H1 (cell line): Measurements from ENCODE around the gene FAAP100. TPM values are rescaled to one million over a fixed set of nuclear protein-coding genes. Genes with fewer than 3 reads are reported as not detected.
A peak's percentile ranks its signal among the peaks of the same experiment; 100 is the strongest.

Source experiments
- CTCF ChIA-PET: fragments of 300-600 bp; sonication (Branson Sonifier 250); formaldehyde crosslinking; loops from one replicate; lab custom pipeline; 2021; ENCODE audit not compliant: partially characterized antibody; lab: Charles Lee
- POLR2A ChIA-PET: fragments of 300-600 bp; sonication (Branson Sonifier 250); formaldehyde crosslinking; loops from one replicate; lab custom pipeline; 2021; ENCODE audit warnings: inconsistent platforms; ENCODE audit not compliant: partially characterized antibody; lab: Charles Lee
- DNase-seq, 2 experiments: peaks; one replicate each; pipeline versions ENCODE4 v3.0.0 to v3.0.0-alpha.2; 2010 to 2022; ENCODE audit warnings: low spot score in 2 of 2, low read depth in 1 of 2, mixed read lengths in 1 of 2
- FAIRE-seq: peaks from 2 replicates; lab custom pipeline; 2011; peaks lifted over from hg19 to GRCh38; lab: Jason Lieb, UNC
- H2AFZ ChIP-seq: 2 replicates; pipeline ENCODE4 v1.8.1; 2012; ENCODE audit warnings: low read length, inconsistent platforms
- H2AK5ac ChIP-seq: 2 replicates; pipeline ENCODE4 v1.6.1; 2013; ENCODE audit warnings: low read depth, low read length
- H2BK120ac ChIP-seq: replicated peaks from 2 replicates; pipeline ENCODE3; 2013; ENCODE audit warnings: low read depth, low read length, inconsistent platforms
- H2BK12ac ChIP-seq: 2 replicates; pipeline ENCODE4 v1.6.1; 2013; ENCODE audit warnings: low read depth, low read length
- H2BK15ac ChIP-seq: 2 replicates; pipeline ENCODE4 v1.6.1; 2013; ENCODE audit warnings: low read length
- H2BK20ac ChIP-seq: 2 replicates; pipeline ENCODE4 v1.6.1; 2013; ENCODE audit warnings: low read length
- H2BK5ac ChIP-seq: 2 replicates; pipeline ENCODE4 v1.6.1; 2013; ENCODE audit warnings: low read depth, low read length
- H3K14ac ChIP-seq: 2 replicates; pipeline ENCODE4 v1.6.1; 2013; ENCODE audit warnings: inconsistent platforms; ENCODE audit not compliant: insufficient read length
- H3K18ac ChIP-seq: 2 replicates; pipeline ENCODE4 v1.6.1; 2013; ENCODE audit warnings: low read length; ENCODE audit errors: extremely low read depth
- H3K23ac ChIP-seq: 2 replicates; pipeline ENCODE4 v1.6.1; 2013; ENCODE audit warnings: inconsistent platforms; ENCODE audit not compliant: insufficient read length
- H3K23me2 ChIP-seq: 2 replicates; pipeline ENCODE4 v1.6.1; 2013; ENCODE audit warnings: low read depth, low read length
- H3K27ac ChIP-seq: 2 replicates; pipeline ENCODE4 v1.6.1; 2011; ENCODE audit warnings: low read depth, low read length, inconsistent platforms
- H3K27me3 ChIP-seq, 4 experiments: replicated peaks in 1 of 4; 1 replicate in 1 of 4; 2 replicates in 3 of 4; pipeline versions ENCODE4 v1.6.1 to v1.8.1; 2011 to 2013; ENCODE audit warnings: low read length in 3 of 4, mild to moderate bottlenecking in 3 of 4, inconsistent platforms in 2 of 4, mixed read lengths in 2 of 4, moderate library complexity in 1 of 4; ENCODE audit not compliant: control insufficient read depth in 3 of 4, insufficient read depth in 3 of 4; ENCODE audit errors: extremely low read depth in 1 of 4
- H3K36me3 ChIP-seq, 4 experiments: 2 replicates each; pipeline versions ENCODE4 v1.6.1 to v1.8.1; 2011 to 2013; ENCODE audit warnings: mild to moderate bottlenecking in 4 of 4, low read length in 3 of 4, moderate library complexity in 2 of 4, control low read depth in 1 of 4, inconsistent platforms in 1 of 4; ENCODE audit not compliant: insufficient read depth in 4 of 4, control insufficient read depth in 2 of 4
- H3K4ac ChIP-seq: replicated peaks from 2 replicates; pipeline ENCODE3; 2013; ENCODE audit warnings: low read length, low read depth, mixed read lengths, inconsistent platforms; ENCODE audit not compliant: insufficient read length
- H3K4me1 ChIP-seq, 4 experiments: replicated peaks in 1 of 4; 1 replicate in 1 of 4; 2 replicates in 3 of 4; pipeline versions ENCODE4 v1.6.1 to v1.8.1; 2011 to 2013; ENCODE audit warnings: low read length in 3 of 4, inconsistent platforms in 2 of 4, mixed read lengths in 1 of 4; ENCODE audit not compliant: insufficient read depth in 4 of 4, control insufficient read depth in 3 of 4
- H3K4me2 ChIP-seq, 2 experiments: 2 replicates each; pipeline versions ENCODE4 v1.6.1 to v1.8.1; 2011 to 2013; ENCODE audit warnings: low read depth in 2 of 2, low read length in 2 of 2, control low read depth in 1 of 2, inconsistent platforms in 1 of 2, mild to moderate bottlenecking in 1 of 2; ENCODE audit not compliant: insufficient read depth in 1 of 2
- H3K4me3 ChIP-seq, 4 experiments: fragments of 200-600, 300-600 bp in 1 of 4; sonication (generic), shearing (Covaris generic), sonication (Bioruptor Twin) in 1 of 4; 2 replicates each; pipeline versions ENCODE4 v1.5.1 to v1.8.1; 2011 to 2016; ENCODE audit warnings: low read length in 4 of 4, low read depth in 3 of 4, control low read depth in 2 of 4, inconsistent platforms in 2 of 4, mild to moderate bottlenecking in 2 of 4, mixed read lengths in 1 of 4, moderate library complexity in 1 of 4; ENCODE audit not compliant: insufficient read depth in 2 of 4; ENCODE audit errors: extremely low read depth in 1 of 4
- H3K56ac ChIP-seq: replicated peaks from 2 replicates; pipeline ENCODE3; 2013; ENCODE audit warnings: low read depth, mild to moderate bottlenecking, mixed read lengths, low read length, inconsistent platforms; ENCODE audit not compliant: insufficient read length
- H3K79me1 ChIP-seq: 2 replicates; pipeline ENCODE4 v1.6.1; 2013; ENCODE audit warnings: low read depth, low read length, control low read depth
- H3K79me2 ChIP-seq, 2 experiments: 2 replicates each; pipeline versions ENCODE4 v1.6.1 to v1.8.1; 2012 to 2013; ENCODE audit warnings: low read length in 2 of 2, mild to moderate bottlenecking in 2 of 2, inconsistent platforms in 1 of 2; ENCODE audit not compliant: insufficient read depth in 2 of 2, control insufficient read depth in 1 of 2
- H3K9ac ChIP-seq, 4 experiments: replicated peaks in 1 of 4; 1 replicate in 1 of 4; 2 replicates in 3 of 4; pipeline versions ENCODE4 v1.6.1 to v1.8.1; 2011 to 2013; ENCODE audit warnings: low read depth in 3 of 4, low read length in 3 of 4, control low read depth in 2 of 4, mild to moderate bottlenecking in 2 of 4, moderate library complexity in 2 of 4, inconsistent platforms in 1 of 4; ENCODE audit errors: extremely low read depth in 1 of 4
- H3K9me3 ChIP-seq, 2 experiments: 2 replicates each; pipeline versions ENCODE4 v1.6.1 to v1.8.1; 2012 to 2013; ENCODE audit warnings: mild to moderate bottlenecking in 2 of 2, moderate library complexity in 2 of 2, control low read depth in 1 of 2, inconsistent platforms in 1 of 2, low read depth in 1 of 2, low read length in 1 of 2, mixed read lengths in 1 of 2; ENCODE audit not compliant: insufficient read depth in 2 of 2
- H4K20me1 ChIP-seq, 2 experiments: replicated peaks in 1 of 2; 2 replicates each; pipeline versions ENCODE3 to v1.8.1; 2011 to 2013; ENCODE audit warnings: inconsistent platforms in 2 of 2, low read length in 2 of 2, mild to moderate bottlenecking in 1 of 2; ENCODE audit not compliant: insufficient read depth in 2 of 2, control insufficient read depth in 1 of 2
- H4K5ac ChIP-seq: 2 replicates; pipeline ENCODE4 v1.6.1; 2013; ENCODE audit warnings: low read length, low read depth, mixed read lengths, inconsistent platforms; ENCODE audit not compliant: insufficient read length
- H4K8ac ChIP-seq: 2 replicates; pipeline ENCODE4 v1.8.0; 2013; ENCODE audit warnings: mild to moderate bottlenecking, moderate library complexity, low read length, inconsistent platforms; ENCODE audit not compliant: insufficient read depth; ENCODE audit errors: extremely low read depth
- H4K91ac ChIP-seq: replicated peaks from 2 replicates; pipeline ENCODE3; 2013; ENCODE audit warnings: low read length, mixed read lengths, inconsistent platforms; ENCODE audit not compliant: insufficient read length
- CBX5 ChIP-seq: fragments of 300-800, 300-1000 bp; sonication (generic); IDR thresholded peaks from 2 replicates; pipeline ENCODE4 v1.7.1; 2016; ENCODE audit warnings: antibody characterized with exemption, low read length, low read depth
- CEBPB ChIP-seq: IDR thresholded peaks from 2 replicates; pipeline ENCODE4 v1.6.1; 2012; ENCODE audit warnings: low read depth, low read length
- RXRA ChIP-seq: IDR thresholded peaks from 2 replicates; pipeline ENCODE4 v1.6.1; 2011; ENCODE audit warnings: low read depth, mild to moderate bottlenecking, low read length, moderate library complexity; ENCODE audit not compliant: insufficient read depth
- SP1 ChIP-seq: IDR thresholded peaks from 2 replicates; pipeline ENCODE4 v1.6.1; 2011; ENCODE audit warnings: low read depth, low read length
- TCF12 ChIP-seq: IDR thresholded peaks from 2 replicates; pipeline ENCODE4 v1.6.1; 2011; ENCODE audit warnings: low read depth, mild to moderate bottlenecking, low read length
- ZNF274 ChIP-seq: IDR thresholded peaks from 2 replicates; pipeline ENCODE4 v1.7.0; 2012; ENCODE audit warnings: low read length, borderline replicate concordance; ENCODE audit errors: extremely low read depth
- WGBS, 2 experiments: shearing (Covaris generic) in 1 of 2; methylation state at CpG; one replicate each; pipeline versions ENCODE4 v1.1.6 to v1.1.7; 2013 to 2015; ENCODE audit warnings: low lambda C conversion rate in 2 of 2, mixed read lengths in 2 of 2, inconsistent platforms in 1 of 2, low coverage in 1 of 2, missing lambda C conversion rate in 1 of 2; ENCODE audit not compliant: insufficient replicate concordance in 2 of 2, insufficient coverage in 1 of 2, insufficient read length in 1 of 2; ENCODE audit errors: extremely low coverage in 1 of 2, missing lambda C conversion rate in 1 of 2; 5-methylcytosine and 5-hydroxymethylcytosine counted together
- polyA plus RNA-seq, 7 experiments: library from polyadenylated mRNA; depleted of rRNA in 3 of 7; stranded (reverse) in 5 of 7; unstranded in 2 of 7; fragments of >200 nt in 5 of 7; fragments of 200-250 nt in 2 of 7; gene quantifications; 1 replicate in 5 of 7; 2 replicates in 1 of 7; 4 replicates in 1 of 7; pipeline versions ENCODE4 v1.2.1 to v1.2.3, GENCODE V29; 2011 to 2013; ENCODE audit warnings: missing spikeins in 2 of 7, mixed read lengths in 2 of 7
- total RNA-seq: library from RNA; stranded (reverse); fragmentation: NEBNext Ultra II Directional; extraction: Animal tissue kit (Norgen Biotek cat#: 25700); gene quantifications from 2 replicates; pipeline ENCODE4 v1.2.1, GENCODE V29; 2021
- TF ChIP-seq, protein P1 (sequence below): IDR thresholded peaks from 2 replicates; pipeline ENCODE4 v1.6.1; 2012; ENCODE audit warnings: low read length, inconsistent platforms
- TF ChIP-seq, protein P2 (sequence below): IDR thresholded peaks from 2 replicates; pipeline ENCODE4 v1.6.1; 2011; ENCODE audit warnings: low read length, improper control_type of control experiment
- TF ChIP-seq, protein P3 (sequence below): IDR thresholded peaks from 2 replicates; pipeline ENCODE4 v1.6.1; 2012; ENCODE audit warnings: inconsistent platforms

FAAP100 gene
- total and polyA plus RNA-seq, 2 of the 8 experiments (the other 6 are each of a cell fraction or from before 2014, with no cell fraction given) = 23.2 to 41.8 TPM

DNA sequence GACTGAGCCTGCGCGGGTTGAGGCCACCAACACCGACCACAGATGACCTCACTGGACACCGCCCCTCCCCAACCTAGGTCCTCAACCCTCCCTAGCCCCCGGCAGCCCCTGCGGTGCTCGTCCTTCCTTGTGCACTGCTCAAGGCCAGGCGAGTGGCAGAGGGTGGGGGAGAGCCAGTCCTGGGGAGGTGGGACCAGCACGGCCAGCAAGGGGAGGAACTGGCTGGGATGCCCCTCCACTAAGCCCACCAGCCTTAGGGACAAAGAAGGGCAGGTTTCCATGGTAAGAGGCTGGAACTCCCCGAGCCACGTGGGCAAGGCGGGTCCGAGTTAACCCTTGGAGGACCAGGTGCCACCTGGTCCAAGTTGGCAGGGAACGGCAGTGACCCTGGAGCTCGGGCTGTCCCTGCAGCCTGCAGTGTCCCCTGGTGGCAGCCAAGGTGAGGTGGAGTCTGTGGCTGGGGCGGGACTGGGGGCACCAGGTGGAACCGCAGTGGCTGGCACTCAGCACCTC is 14.8 kb downstream of the FAAP100 start:
- H3K27me3 ChIP-seq = peaks cover 8 to 28% (median 24%) of the 10 kb centered on the region in 4 experiments; a peak in 6 of 7 replicates
- TF ChIP-seq, protein P1, sequence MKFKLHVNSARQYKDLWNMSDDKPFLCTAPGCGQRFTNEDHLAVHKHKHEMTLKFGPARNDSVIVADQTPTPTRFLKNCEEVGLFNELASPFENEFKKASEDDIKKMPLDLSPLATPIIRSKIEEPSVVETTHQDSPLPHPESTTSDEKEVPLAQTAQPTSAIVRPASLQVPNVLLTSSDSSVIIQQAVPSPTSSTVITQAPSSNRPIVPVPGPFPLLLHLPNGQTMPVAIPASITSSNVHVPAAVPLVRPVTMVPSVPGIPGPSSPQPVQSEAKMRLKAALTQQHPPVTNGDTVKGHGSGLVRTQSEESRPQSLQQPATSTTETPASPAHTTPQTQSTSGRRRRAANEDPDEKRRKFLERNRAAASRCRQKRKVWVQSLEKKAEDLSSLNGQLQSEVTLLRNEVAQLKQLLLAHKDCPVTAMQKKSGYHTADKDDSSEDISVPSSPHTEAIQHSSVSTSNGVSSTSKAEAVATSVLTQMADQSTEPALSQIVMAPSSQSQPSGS = no peak
- TF ChIP-seq RXRA (no peak), SP1 (no peak), ZNF274 (no peak), TCF12 (peak; percentile 79; the same call in 1 of the 2 replicates), CBX5 (no peak), CEBPB (no peak)
- TF ChIP-seq, protein P2, sequence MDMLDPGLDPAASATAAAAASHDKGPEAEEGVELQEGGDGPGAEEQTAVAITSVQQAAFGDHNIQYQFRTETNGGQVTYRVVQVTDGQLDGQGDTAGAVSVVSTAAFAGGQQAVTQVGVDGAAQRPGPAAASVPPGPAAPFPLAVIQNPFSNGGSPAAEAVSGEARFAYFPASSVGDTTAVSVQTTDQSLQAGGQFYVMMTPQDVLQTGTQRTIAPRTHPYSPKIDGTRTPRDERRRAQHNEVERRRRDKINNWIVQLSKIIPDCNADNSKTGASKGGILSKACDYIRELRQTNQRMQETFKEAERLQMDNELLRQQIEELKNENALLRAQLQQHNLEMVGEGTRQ = peak; percentile 74; the same call in 1 of the 2 replicates
- TF ChIP-seq, protein P3, sequence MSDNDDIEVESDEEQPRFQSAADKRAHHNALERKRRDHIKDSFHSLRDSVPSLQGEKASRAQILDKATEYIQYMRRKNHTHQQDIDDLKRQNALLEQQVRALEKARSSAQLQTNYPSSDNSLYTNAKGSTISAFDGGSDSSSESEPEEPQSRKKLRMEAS = peak; percentile 97

More for the DNA sequence above, 14.8 kb downstream of the FAAP100 start:
- peak overlapping the region; percentile 41; the same call in 1 of the 2 replicates for H2AFZ ChIP-seq
- no peak overlapping the region for H2BK120ac ChIP-seq
- peak; percentile 74 for FAIRE-seq
- 14% methylated on average over 14 of the region's 17 CpGs; no CpG with 5 or more reads in 1 of the 2 experiments for WGBS, 2 experiments
- H3K56ac ChIP-seq = no peak overlapping the region
- peak overlapping the region; percentile 79 for H3K18ac ChIP-seq
- no peak overlapping the region for H2BK15ac ChIP-seq
- ChIA-PET POLR2A (interaction anchor here (0.6 to 5.9 kb wide), 15 partner anchors 9 to 279 kb away, joined by 3 to 125 read pairs (median 5); partner anchors contain the start of genes ACTG1, BAHCC1, FAAP100 and FSCN2), CTCF (interaction anchor here (0.6 to 3.6 kb wide), 17 partner anchors 9 to 326 kb away, joined by 3 to 33 read pairs (median 5); partner anchors contain the start of gene FSCN2)
- peaks cover 2 to 6% of the 10 kb centered on the region in 2 experiments for H4K20me1 ChIP-seq
- peaks cover 12% of the 10 kb centered on the region; the same call in 1 of the 2 replicates for H3K23me2 ChIP-seq
- H3K36me3 ChIP-seq = peaks cover 0 to 10% (median 0%) of the 10 kb centered on the region in 4 experiments; a peak in 5 of 8 replicates
- no peak overlapping the region for H2AK5ac ChIP-seq
- no peak overlapping the region for H3K27ac ChIP-seq
- H2BK5ac ChIP-seq = peak overlapping the region; percentile 45; the same call in 1 of the 2 replicates
- peak overlapping the region; percentile 46 for H3K4ac ChIP-seq
- 0 out of 2 replicates have a peak, but pooled peaks cover 3% of the 10 kb centered on the region for H3K79me1 ChIP-seq
- peak in 1 of 2 experiments; percentile 86 for DNase-seq
- H3K9me3 ChIP-seq = peaks cover 0 to 1% of the 10 kb centered on the region in 2 experiments; a peak in 1 of 4 replicates
- no peak overlapping the region for H2BK20ac ChIP-seq
- H3K79me2 ChIP-seq = no peaks in the 10 kb centered on the region
- peak overlapping the region; percentile 28; the same call in 1 of the 2 replicates for H2BK12ac ChIP-seq
- no peak overlapping the region for H3K14ac ChIP-seq
- H3K23ac ChIP-seq = no peak overlapping the region
- peaks cover 0 to 11% (median 5%) of the 10 kb centered on the region in 4 experiments; a peak in 5 of 7 replicates for H3K4me1 ChIP-seq
- H3K9ac ChIP-seq = no peak overlapping the region
- H3K4me2 ChIP-seq = peak overlapping the region; percentile 57 to 72
- H4K91ac ChIP-seq = peak overlapping the region; percentile 52
- H4K5ac ChIP-seq = no peak overlapping the region
- no peak overlapping the region for H4K8ac ChIP-seq
- peak overlapping the region in 1 of 4 experiments; percentile 51; a peak in 4 of 8 replicates for H3K4me3 ChIP-seq
